IPS DF 6.9 (cell line): ENCODE results near the gene NDUFAF3.

Experiments
- DNase-seq: peaks from one replicate; pipeline ENCODE4 v3.0.0-alpha.2; 2013; ENCODE audit warnings: low read depth, low spot score
- H3K27ac ChIP-seq: one replicate; pipeline ENCODE4 v1.5.1; 2013; ENCODE audit warnings: low read length, control low read depth
- H3K27me3 ChIP-seq: 2 replicates; pipeline ENCODE4 v1.6.1; 2013; ENCODE audit warnings: mild to moderate bottlenecking, low read length; ENCODE audit not compliant: control insufficient read depth, insufficient read depth
- H3K36me3 ChIP-seq: 2 replicates; pipeline ENCODE4 v1.6.1; 2013; ENCODE audit warnings: low read length; ENCODE audit not compliant: control insufficient read depth, insufficient read depth
- H3K4me1 ChIP-seq: 2 replicates; pipeline ENCODE4 v1.6.1; 2013; ENCODE audit warnings: low read length; ENCODE audit not compliant: control insufficient read depth, insufficient read depth
- H3K4me3 ChIP-seq: 2 replicates; pipeline ENCODE4 v1.5.1; 2013; ENCODE audit warnings: mild to moderate bottlenecking, low read length
- H3K9me3 ChIP-seq: 2 replicates; pipeline ENCODE4 v1.6.1; 2013; ENCODE audit warnings: low read length, inconsistent platforms; ENCODE audit not compliant: control insufficient read depth, insufficient read depth
- WGBS: extraction: QIAGEN DNeasy Blood & Tissue Kit; methylation state at CpG from one replicate; pipeline ENCODE4 v1.1.7; 2013; ENCODE audit warnings: mixed read lengths, missing lambda C conversion rate; ENCODE audit not compliant: insufficient read length, insufficient coverage; 5-methylcytosine and 5-hydroxymethylcytosine counted together

The NDUFAF3 gene

DNA sequence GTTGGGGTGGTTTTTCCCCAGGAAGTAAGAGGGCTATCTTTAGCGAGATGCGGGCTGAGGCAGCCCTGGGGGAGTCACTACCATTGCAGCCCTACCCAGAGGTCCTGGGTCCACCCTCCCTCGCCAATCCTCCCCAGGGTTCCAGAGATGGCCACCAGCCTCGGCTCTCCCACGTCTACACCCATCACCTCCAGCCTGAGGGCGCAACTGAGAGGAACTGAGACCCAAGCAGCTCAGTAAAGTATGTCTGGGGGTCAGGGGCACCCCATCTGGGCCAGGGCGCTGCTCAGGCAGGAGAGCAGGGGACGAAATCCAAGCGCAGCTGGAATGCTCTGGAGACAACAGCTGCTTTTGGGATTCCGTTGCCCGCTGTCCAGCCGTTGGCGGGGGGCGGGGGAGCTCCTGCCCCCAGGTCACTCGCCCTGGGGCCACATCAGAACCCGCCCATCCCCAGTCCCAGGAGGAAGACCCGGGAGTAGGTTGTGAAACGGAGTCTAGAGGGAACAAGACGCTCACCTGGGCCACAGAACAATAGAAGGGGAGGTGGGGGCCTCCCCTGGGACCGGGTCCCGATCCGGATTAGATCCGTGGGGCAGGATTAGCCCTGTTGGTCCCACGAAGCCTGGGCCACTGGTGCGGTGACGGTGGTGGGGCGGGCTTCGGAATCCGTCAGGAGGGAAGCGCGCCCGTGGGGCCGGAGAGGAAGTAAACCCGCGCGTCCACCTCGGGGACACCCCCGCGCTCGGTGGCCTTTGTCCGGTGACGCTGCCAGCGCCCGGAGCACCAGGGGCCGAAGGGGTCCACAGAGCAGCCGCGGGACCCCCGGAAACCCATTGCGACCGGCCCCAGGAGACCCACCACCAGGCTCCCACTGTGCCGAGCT is 1.4 kb upstream of the NDUFAF3 start:
- no peaks in the 10 kb centered on the region for H3K9me3 ChIP-seq
- peaks cover 25% of the 10 kb centered on the region for H3K36me3 ChIP-seq
- peaks cover 2% of the 10 kb centered on the region; the same call in 1 of the 2 replicates for H3K4me1 ChIP-seq
- H3K27ac ChIP-seq: no peak overlapping the region
- no CpG with 5 or more reads among the region's 51 CpGs for WGBS
- DNase-seq: no peak
- peak overlapping the region; percentile 77 for H3K4me3 ChIP-seq
- no peaks in the 10 kb centered on the region for H3K27me3 ChIP-seq

GRCh38 chr3:49021213-49021812 is 608 bp upstream of the NDUFAF3 start:
- Histone ChIP-seq H3K4me3 (peak overlapping the region; percentile 77), H3K4me1 (peaks cover 2% of the 10 kb centered on the region; the same call in 1 of the 2 replicates), H3K27me3 (no peaks in the 10 kb centered on the region), H3K27ac (no peak overlapping the region), H3K36me3 (peaks cover 26% of the 10 kb centered on the region), H3K9me3 (no peaks in the 10 kb centered on the region)
- peak; percentile 97 for DNase-seq
- WGBS: no CpG with 5 or more reads among the region's 60 CpGs

DNA sequence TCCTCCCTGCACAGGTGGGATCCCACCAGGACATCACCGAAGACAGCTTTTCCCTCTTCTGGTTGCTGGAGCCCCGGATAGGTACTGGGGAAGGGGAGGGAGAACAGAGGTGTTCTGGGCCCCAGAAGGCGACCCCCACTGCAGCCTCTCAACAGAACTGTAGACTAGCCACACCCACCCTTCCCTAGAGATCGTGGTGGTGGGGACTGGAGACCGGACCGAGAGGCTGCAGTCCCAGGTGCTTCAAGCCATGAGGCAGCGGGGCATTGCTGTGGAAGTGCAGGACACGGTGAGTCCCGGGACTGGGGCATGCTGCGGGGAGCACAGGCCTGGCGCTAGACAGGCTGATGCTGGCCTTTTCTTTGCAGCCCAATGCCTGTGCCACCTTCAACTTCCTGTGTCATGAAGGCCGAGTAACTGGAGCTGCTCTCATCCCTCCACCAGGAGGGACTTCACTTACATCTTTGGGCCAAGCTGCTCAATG is 809 bp downstream of the NDUFAF3 start:
- Histone ChIP-seq H3K9me3 (no peaks in the 10 kb centered on the region), H3K36me3 (peaks cover 31% of the 10 kb centered on the region), H3K27ac (no peak overlapping the region), H3K4me1 (peaks cover 2% of the 10 kb centered on the region; the same call in 1 of the 2 replicates), H3K4me3 (peak overlapping the region; percentile 77; the same call in 1 of the 2 replicates), H3K27me3 (no peaks in the 10 kb centered on the region)
- no CpG with 5 or more reads among the region's 12 CpGs for WGBS
- DNase-seq: no peak

DNA sequence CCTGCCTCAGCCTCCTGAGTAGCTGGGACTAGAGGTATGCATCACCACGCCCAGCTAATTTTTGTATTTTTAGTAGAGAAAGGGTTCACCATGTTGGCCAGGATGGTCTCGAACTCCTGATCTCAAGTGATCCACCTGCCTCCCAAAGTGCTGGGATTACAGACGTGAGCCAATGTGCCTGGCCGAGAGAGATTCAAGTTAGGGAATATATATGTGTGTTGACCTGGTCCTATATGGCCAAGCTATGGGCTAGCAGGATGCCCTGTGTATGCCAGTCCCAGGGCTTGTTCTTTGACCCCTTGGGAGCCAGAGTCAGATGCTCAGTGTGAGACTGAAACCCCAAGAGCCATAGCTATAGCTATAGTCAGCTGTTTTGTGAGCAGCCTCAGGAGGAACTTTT is 1.9 kb downstream of the NDUFAF3 start:
- Histone ChIP-seq H3K36me3 (peaks cover 31% of the 10 kb centered on the region), H3K4me3 (no peak overlapping the region), H3K27me3 (no peaks in the 10 kb centered on the region), H3K9me3 (no peaks in the 10 kb centered on the region), H3K4me1 (peaks cover 4% of the 10 kb centered on the region; the same call in 1 of the 2 replicates), H3K27ac (no peak overlapping the region)
- DNase-seq: no peak
- no CpG with 5 or more reads among the region's 4 CpGs for WGBS

DNA sequence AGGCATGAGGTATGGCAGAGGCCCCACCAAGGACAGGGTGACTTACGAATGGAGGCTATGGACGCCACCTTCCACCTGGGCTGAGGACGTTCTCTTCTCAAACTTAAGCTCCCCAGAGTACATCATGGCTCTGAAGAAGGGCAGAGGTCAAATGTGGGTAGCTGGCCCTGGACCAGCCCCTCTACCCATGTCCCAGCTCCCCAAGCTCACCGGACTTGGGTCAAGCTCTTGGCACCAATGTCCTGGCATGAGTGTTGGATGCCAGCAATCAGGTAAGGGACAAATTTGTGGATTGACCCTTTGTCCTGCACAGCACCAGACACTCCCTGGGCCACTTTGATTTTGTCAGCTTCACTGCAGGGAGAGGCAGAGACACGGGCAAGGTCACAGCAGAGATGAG is 2.5 kb downstream of the NDUFAF3 start:
- no CpG with 5 or more reads among the region's 5 CpGs for WGBS
- H3K27ac ChIP-seq: no peak overlapping the region
- peaks cover 4% of the 10 kb centered on the region; the same call in 1 of the 2 replicates for H3K4me1 ChIP-seq
- no peak for DNase-seq
- H3K4me3 ChIP-seq: no peak overlapping the region
- peaks cover 31% of the 10 kb centered on the region for H3K36me3 ChIP-seq
- H3K9me3 ChIP-seq: no peaks in the 10 kb centered on the region
- H3K27me3 ChIP-seq: no peaks in the 10 kb centered on the region

DNA sequence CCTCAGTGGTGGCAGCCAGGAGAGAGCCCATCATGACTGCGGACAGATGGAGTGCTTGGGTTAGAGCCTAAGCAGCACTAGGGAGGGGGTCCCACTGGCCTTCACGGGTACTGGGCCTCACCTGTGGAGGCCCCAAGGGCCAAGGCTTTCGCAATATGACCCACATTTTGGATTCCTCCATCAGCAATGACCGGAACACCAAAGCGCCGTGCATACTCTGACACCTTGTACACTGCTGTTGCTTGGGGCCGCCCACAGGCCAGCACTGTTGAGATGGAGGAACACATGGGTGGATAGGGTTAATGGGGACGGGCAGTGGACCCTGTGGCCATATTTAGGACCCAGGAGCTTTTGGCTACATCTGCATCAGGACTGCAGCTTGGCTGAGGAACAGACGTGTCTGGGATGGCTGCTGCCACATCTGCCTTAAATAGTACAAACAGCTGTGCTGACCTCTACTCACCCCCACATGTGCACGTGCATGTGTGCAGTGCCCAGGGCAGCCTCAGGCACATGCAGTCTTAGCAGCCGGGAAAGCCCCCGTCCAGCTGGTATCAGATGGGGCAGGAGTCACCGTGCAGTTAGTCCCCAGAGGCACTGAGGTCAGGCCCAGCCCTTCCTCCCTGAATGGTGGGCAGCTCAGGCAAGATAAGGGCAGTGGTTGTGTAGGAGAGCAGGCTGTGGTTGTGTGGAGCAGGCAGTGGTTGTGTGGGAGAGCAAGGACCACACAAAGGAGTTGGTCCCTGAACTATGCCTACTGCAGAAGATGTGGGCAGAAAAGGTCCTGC is 3.3 kb downstream of the NDUFAF3 start:
- Histone ChIP-seq H3K4me3 (no peak overlapping the region), H3K27me3 (no peaks in the 10 kb centered on the region), H3K9me3 (no peaks in the 10 kb centered on the region), H3K27ac (no peak overlapping the region), H3K36me3 (peaks cover 31% of the 10 kb centered on the region), H3K4me1 (0 out of 2 replicates have a peak, but pooled peaks cover 2% of the 10 kb centered on the region)
- WGBS: no CpG with 5 or more reads among the region's 13 CpGs
- DNase-seq: no peak

- H3K4me1 ChIP-seq: 0 out of 2 replicates have a peak, but pooled peaks cover 2% of the 10 kb centered on the region
- no peaks in the 10 kb centered on the region for H3K9me3 ChIP-seq
- DNase-seq: no peak
- no peaks in the 10 kb centered on the region for H3K27me3 ChIP-seq
- H3K27ac ChIP-seq: no peak overlapping the region
- no peak overlapping the region for H3K4me3 ChIP-seq
- peaks cover 31% of the 10 kb centered on the region for H3K36me3 ChIP-seq
- WGBS: no CpG with 5 or more reads among the region's 8 CpGs
Measured at GRCh38 chr3:49025793-49026520, 4.0 kb downstream of the NDUFAF3 start.

DNA sequence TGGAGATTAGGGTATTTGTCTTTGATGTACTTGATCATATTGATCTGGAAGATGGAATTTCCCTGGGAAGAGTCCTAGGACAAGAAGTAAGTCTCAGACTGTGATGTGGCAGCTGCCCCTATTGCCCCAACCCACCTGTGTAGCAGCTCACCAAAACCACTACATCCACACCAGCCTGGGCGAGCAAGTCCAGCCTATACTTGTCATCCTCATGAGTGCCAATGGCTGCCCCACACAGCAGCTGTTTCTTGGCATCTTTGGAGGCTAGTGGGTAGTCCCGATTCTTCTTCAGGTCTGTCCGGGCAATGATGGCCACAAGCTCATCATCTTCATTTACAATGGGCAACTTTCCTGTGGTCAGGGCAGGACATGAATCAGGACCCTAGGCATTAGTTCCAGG is 4.6 kb downstream of the NDUFAF3 start:
- Histone ChIP-seq H3K4me3 (no peak overlapping the region), H3K27me3 (no peaks in the 10 kb centered on the region), H3K27ac (no peak overlapping the region), H3K4me1 (0 out of 2 replicates have a peak, but pooled peaks cover 2% of the 10 kb centered on the region), H3K9me3 (no peaks in the 10 kb centered on the region), H3K36me3 (peaks cover 31% of the 10 kb centered on the region)
- WGBS: no CpG with 5 or more reads among the region's 3 CpGs
- DNase-seq: no peak

DNA sequence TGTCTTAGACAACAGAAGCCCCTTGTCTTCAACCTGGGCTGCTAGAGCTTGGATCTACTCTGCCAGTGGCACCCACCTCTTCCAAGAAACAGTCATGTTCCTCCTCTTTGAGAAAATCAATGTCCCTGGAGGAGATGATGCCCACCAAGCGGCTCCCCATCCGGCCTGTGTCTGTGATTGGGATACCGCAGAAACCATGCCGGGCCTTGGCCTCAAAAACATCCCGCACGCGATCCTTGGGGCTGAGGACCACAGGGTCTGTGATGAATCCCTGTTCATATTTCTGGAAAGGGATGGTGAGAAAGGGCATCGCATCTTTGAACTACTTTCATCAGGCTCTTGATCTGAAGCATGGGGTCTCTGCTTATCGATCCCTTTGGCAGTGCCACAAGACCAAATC is 5.7 kb downstream of the NDUFAF3 start:
- no peak for DNase-seq
- no peak overlapping the region for H3K4me3 ChIP-seq
- H3K27ac ChIP-seq: no peak overlapping the region
- H3K36me3 ChIP-seq: peaks cover 41% of the 10 kb centered on the region
- no CpG with 5 or more reads among the region's 9 CpGs for WGBS
- H3K9me3 ChIP-seq: no peaks in the 10 kb centered on the region
- H3K4me1 ChIP-seq: 0 out of 2 replicates have a peak, but pooled peaks cover 2% of the 10 kb centered on the region
- H3K27me3 ChIP-seq: no peaks in the 10 kb centered on the region
